ENCODE data around the gene CYB5RL.
"Not testable (repeated sequence)": the region's sequence is repeated elsewhere in the genome, so short reads cannot be mapped to it uniquely, and the experiment has no call there.

The CYB5RL gene

DNA sequence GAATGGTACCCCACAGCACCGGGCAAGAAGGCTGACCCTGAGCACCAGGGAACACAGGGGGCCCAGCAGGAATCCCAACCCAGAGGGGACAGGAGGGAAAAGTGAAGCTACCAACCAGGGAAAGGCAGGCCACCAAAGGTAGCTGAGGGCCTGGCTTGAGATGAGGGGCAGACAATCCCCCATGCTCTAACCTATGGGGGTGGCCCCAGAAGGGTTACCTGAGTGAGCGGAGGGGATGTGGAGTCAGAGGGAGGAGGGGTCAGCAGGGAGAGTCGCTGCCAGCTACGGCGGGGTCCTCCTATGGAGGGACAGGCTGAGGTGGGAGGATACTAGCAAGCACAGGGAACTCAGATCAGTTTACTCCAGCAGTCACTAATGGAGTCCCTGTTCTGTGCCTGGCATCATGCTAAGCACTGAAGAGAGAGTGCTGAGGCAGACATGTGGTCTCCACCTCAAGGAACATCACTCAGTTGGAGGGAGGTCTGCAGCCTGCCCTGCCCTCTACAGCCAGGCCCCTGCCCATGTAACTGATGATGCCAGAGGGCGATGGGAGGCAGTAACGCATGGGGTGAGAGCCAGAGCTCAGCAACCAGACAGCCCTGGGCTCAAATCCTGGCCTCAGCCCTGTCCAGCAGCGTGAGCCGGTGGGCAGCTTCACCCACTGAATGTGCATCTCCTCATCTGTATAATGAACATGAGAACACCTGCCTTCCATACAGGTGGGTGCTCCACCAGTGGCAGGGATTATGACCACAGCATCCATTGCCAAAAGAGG lies 21.3 kb downstream of the CYB5RL start:
- DNase-seq: no peak

DNA sequence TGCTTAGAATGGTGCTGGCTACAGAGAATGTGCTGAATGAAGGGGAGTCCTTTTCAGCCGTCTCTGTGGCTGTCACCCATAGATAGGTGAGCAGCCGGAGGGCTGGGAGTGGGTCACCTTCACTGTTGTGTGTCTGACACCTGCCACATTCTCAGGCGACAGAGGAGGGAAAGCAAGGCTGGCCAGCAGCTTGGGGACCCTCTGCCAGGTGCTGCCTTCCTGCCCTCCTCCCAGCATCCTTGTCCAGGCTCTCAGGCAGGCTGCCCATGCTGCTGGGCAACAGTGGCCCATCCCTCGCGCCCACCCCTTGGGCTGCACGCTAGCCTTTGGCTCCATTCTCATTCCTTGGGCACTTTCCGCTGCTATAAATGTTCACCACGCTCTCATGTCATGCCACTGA lies 22.1 kb downstream of the CYB5RL start:
- DNase-seq: no peak

DNA sequence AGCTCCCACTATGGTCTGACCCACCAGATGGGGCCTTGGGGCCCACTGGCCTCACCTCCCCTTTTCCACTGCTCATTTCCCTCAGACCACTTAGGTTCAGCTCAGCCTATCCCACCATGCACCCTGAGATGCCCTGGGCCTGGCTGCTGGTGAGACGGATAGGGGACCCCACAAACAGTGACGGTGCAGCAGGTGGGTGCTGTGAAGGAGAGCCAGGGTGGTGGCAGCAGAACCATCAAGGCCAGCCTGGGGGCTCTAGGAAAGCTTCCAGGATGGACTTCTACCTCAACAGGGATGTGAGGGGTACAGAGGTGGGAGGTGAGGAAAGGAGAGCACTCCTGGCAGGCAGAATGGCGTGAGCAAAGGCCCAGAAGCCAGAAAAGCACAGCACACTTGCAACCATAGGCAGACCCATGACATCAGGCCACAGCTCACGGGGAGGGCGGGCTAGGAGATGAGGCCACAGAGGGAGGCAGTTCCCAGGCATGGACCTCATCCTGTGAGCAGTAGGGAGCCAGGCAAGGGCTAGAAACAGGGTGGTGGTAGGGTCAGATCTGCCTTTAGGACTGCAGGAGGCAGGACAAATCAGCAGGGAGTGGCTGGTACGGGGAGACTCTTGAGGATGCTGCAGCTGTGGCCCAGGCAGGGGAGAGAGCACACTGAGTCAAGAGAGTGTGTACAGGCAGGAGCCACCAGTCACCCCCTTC lies 23.1 kb downstream of the CYB5RL start:
- DNase-seq: no peak

DNA sequence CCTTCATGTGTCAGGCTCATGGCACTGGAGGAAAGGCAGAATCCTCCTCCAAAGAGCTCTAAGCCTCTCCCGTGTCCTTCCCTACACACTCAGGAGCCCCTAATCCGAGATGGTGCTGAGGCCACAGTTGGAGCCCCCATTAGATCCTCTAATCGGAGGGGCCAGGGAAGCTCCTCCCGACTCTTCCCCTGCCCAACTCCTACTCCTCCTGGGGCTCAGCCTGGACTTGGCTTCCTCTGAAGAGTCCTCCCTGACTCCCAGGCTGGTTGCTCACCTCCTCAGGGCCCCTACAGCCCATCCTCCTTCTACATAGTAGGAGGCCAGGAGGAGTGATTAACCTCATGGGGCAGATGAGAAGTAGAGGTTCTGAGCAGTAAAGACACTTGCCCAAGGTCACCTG lies 25.7 kb downstream of the CYB5RL start:
- no peak for DNase-seq

DNA sequence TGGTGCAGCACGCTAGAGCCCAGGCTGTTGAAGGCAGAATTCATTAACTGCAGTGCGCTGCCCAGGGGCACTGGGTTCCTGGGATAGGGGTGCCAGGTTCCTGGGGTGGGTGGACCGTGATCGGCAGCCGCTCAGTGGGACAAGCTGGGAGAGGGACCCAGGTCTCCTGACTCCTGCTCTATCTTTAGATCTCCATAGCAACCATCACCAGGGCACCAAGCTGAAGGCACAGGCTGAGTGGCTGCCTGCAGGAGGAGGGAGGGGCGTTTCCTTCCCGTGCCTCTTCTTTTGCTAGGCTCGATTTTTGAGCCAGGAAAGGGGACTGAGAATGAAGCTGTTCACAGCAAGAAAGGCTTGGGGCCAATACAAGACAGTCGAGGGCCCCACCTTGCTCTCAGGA lies 26.1 kb downstream of the CYB5RL start:
- no peak for DNase-seq

DNA sequence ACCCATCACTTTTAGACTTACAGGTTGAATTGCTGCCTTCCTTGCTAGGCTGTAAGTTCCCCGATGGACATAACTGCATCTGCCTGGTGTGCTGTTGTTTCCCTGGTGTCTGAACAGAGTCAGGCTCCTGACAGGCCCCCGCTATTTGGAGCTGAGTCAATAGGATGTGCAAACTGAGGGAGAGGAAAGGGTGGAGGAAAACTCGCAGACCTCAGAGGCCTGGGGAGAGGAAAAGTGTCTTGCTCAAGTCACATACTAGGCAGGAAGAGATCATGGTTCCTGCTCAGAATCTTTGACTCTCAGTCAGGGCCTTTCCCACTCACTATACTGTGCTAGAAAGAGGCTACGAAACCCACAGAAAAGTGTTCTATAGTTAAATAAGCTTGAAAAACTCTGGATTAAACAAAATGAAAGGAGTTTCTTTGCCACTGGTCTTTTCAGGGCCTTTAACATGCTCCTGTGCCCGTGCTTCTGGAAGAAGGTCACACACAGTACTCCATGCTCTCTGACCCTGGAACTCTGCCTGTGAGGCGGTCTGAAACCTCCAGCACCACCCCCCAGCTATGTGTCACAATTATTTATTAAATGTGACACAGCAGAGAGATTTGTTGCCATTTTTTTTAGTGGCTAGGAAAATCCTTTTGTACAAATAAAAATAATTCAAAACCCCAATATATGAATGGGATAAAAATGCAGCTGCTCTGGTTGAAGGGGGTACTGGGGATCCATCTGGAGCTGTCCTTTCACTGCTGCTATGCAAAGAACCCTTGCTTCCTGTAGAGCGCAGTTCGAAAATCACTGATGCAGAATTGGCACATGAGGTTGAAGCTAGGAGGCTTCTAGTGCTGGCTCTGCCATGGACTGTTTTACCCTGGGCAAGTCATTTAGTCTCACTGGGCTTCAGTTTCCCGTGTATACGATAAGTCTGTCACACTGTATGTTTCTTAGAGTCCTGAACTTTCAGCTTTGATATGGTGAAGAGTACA lies 26.9 kb downstream of the CYB5RL start:
- no peak for DNase-seq

DNA sequence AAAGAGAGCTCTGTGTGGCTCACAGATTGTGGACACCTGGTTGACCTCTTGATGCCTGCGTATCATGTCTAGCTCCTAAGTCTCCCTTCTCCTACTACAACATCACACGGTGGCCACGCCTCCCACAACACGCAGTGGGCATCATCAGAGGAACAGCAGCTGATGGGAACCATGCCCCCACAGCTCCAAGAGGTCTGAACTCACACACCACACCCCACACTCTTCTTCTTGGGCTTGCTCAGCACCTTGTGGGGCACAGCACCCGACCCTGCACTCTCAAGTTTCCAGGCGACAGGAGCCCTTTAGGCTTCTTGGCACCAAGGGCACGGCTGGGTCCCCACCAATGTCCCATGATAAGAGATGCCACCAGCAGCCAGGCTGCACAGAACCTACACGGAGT lies 28.2 kb downstream of the CYB5RL start:
- DNase-seq: no peak

DNA sequence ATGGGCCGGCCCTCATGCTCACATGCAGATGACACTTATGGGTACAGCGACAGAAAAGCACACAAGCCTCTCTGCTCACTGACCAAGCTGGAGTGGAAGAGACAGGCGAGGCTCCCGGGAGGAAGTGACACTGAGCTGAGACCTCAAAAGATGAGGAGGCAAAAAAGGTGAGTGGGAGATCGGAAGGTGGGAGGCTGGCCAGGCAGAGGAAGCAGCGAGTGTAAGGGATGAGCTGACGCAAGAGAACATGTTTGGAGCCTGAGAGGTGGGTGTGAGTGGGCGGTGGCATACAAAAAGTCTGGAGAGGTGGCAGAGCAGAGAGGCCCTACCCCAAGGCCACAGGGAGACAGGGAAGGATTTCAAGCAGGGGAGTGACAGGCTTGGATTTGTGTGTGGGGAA lies 28.8 kb downstream of the CYB5RL start:
- DNase-seq: no peak

DNA sequence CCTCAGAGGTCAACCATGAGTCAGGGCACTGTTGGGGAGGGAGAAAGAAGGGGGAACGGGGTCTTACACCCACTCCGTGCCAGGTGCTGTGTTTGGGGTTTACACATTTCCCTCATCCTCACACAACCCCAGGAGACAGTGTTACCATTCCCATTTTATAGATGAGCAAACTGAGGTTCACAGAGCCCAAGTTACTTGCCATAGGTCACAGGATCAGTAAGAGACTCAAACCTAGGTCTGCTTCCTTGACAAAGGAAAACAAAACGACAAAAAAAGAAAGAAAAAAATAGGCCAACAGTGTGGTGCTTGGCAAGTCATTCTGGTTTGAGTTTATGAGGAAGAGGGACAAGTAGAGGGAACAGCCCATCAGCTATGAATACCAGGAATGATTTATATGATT lies 30.8 kb downstream of the CYB5RL start:
- DNase-seq: no peak

DNA sequence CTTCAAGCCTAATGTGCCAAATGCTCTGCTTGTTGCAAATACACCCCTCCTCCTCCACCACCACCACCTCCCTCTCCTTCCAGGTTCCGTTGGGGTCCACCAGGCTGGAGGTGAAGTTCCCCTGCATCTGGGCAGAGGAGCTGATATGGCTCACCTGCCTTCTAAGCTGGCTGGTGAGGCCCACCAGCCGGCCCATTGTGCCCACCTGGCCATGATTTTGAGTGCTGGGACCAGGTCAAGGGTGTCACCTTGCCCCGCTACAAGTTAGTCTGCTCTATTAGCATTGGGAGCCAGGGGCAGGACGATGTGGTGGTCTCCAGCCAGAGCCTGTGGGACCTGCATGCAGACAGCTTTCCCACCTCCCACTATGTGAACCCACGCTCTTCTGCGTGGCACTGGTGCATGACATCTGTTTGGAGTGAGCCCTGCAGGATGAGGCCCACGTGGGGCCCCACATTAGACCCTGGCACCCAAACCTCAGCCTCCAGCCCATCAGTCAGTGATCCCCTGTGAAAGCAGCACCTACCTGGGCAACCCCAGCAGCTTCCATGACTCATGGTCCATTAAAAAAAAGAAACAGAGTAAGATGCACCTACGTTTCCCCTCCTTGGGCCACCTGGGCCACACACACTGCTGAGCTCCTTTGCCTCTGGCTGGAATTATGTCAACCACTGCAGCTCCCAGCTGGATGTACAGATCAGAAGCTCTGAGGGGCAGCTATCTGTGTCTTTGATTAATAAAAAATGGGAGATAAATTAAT lies 31.4 kb downstream of the CYB5RL start:
- DNase-seq: no peak

DNA sequence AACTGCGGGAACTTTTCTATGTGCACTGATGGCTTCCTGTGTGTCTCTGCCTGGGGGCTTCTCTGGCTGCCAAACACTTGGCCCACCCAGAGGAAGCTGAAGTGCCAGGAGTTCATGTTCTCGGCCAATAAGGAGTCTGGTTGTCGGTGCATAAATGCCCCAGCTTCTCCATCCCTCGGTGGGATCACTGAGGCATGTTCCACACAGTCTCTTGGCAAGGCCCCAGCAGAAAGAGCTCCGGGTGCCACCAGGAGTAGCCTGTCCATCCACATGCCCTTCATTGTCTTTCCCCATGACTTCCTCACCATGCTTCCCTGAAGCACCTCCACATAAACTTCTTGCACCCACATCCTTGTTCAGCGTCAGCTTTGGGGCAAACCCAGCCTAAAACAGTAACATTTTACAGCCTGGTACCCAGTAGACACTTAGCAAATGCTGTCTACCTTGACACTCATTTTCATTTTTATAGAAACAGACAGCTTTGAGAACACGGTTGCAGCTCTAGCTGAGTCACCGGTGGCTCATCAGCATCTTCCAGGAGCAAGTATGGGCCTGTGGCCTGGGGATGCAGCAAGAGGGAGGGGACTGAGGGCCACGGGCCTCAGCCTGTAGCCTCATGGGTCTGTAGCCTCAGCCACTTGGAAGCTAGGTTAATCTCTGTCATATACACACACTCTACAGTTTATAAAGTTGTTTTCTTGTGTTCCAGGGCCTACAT lies 32.2 kb downstream of the CYB5RL start:
- DNase-seq: no peak

DNA sequence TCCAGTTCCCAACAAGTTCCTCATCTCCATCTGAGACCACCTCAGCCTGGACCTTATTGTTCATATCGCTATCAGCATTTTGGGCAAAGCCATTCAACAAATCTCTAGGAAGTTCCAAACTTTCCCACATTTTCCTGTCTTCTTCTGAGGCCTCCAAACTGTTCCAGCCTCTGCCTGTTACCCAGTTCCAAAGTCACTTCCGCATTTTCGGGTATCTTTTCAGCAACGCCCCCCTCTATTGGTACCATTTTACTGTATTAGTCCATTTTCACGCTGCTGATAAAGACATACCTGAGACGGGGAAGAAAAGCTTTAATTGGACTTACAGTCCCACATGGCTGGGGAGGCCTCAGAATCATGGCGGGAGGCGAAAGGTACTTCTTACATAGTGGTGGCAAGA lies 33.5 kb downstream of the CYB5RL start:
- DNase-seq: not testable (repeated sequence)

DNA sequence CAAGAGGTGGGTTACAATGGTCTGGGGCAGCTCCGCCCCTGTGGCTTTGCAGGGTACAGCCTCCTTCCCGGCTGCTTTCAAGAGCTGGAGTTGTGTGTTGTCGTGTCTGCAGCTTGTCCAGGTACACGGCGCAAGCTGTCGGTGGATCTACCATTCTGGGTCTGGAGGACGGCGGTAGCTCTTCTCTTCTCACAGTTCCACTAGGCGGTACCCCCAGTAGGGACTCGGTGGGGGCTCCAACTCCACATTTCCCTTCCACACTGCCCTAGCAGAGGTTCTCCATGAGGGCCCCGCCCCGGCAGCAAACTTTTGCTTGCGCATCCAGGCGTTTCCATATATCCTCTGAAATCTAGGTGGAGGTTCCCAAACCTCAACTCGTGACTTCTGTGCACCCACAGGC lies 34.7 kb downstream of the CYB5RL start:
- no peak for DNase-seq

DNA sequence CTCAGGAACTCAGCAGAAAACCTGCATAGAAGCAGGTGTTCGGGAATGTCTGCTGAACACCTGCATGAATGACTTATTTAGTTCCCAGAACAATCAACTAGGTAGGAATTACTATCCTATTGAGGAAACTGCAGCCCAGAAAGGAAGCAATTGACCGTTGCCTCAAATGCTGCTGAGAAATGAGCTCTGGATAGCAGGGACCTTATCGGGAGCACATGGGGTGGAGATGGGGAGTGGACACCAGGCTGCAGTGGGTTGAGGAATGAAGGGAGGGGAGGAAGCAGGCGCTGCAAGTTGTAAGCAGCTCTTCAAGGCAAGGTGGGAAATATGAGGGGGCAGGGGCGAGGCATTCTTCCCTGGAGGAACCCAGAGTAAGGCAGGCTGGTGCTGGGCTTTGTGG lies 36.3 kb downstream of the CYB5RL start:
- DNase-seq: no peak

DNA sequence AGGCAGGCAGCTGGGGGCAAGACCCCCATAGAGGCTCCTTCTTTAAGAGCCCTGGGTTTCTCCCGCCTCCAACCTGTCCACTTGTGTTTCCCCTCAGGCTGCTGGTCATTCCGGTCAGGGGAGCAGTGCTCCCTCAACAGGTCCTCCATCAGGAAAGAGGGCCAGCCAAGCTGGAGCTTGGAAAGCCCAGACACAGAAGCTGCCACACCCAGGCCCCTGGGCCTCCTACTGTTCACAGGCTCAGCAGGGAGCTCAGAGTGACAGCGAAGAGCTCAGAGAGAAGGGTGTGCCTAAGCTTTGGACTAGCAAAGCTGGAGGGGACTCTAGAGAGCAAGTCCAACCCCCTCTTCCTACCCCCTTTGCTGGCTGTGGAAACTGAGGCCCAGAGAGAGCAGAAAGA lies 36.8 kb downstream of the CYB5RL start:
- DNase-seq: no peak

DNA sequence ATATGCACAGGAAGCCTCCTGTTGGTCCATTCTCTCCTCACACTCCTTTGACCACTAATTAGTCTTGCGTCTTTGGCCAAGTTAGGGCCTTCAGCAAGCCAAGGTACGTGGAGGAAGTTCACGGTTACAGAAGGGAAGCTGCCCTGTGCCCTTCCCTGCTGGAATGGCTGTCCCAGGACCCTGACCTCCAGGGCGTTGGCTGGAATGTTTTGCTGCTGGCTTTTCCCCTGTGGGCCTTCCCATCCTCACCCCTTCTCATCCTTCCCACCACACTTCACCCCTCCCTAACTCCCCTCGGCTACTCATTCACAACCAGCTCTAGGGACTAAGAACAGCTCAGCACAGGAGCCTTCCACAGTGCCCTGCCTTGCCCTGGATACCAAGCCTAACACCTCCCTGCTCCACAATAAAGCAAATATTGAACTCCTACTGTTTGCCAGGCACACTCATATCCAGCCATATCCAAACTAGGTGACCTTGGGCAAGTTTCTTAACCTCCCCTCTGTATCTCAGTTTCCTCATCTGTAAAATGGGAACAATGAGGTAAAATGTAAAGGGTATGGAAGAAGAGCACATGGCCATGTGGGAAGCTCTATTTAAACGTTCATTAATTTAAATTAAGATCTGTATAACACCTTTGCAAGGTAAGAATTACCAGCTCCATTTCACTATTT lies 38.2 kb downstream of the CYB5RL start:
- no peak for DNase-seq

DNA sequence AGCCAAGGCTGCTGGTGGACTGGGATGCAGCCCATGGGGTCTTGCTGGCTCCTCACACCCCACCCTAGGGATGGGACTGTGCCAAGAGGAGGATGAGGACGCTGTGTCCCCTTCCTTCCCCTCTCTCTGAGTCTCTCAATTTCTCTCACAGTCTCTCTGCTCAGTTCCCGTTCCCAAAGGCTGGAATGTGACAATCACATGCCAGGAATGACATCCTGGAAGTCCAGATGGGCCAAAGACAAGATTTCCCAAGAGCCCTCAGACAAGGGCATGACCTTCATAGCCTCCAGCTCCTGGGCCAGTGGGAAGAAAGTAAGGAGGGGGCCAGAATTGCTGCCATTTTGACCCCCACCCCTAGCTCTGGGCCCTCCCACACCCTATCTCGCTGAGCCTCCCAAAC lies 39.5 kb downstream of the CYB5RL start:
- no peak for DNase-seq

DNA sequence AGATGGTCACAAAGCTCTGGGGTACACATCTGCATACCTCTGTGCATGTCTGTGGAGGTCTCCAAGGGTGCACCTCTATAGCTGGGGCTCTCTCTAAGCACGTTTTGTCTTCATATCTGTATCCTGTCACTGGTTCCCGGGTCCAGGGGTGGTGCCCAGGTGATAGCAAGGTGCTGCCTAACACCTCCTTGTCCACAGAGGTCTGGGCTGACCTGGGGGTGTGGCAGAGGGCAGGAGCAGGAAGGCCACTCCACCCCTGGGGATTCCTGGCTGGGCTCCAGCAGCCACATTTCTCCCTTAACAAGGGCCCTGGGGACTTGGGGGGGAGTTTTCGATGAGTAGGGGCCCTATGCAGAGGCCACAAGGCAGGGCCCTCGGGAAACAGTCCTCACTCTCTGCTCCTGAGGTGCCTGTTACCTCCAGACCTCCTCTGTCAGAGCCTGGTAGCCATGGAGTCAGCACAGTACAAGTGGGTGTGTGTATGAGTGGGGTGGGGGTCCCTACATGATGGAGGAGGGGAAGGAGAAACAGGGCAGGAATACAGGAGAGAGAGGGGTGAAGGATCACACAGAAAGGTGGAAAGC lies 40.0 kb downstream of the CYB5RL start:
- no peak for DNase-seq

DNA sequence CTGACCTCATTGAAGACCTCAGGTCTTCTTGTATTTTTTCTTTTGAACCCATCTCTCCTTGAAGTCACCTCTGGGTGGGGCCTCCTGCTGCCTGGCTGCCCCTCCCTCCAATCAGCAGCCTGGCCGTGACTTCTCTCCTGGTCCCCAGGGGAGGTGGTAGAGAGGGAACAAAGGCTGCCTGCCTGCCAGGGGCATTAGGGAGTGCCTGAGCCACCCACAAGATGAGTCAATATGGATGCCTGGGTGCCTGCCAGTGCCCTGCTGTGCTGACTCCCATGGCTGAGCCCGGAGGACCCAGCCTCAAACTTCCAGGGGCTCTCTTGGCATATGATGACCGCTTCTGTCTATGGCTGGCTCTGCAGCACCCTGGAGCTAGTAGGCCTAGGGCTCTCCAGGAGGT lies 41.8 kb downstream of the CYB5RL start:
- DNase-seq: no peak

DNA sequence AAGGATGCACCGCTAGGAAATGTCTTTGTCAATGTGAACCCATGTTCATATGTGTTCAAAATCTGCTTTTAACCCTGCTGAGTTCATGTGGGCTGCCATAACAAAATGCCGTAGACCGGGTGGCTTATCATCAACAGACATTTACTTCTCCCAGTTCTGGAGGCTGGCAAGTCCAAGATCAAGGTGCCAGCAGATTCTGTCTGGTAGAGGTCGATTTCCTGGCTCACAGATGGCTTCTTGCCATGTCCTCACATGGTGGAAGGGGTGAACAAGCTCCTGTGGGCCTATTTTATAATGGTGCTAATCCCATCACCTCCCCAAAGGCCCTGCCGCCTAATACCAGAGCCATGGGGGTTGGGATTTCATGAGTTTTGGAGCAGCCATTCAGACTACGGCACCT lies 42.4 kb downstream of the CYB5RL start:
- no peak for DNase-seq

DNA sequence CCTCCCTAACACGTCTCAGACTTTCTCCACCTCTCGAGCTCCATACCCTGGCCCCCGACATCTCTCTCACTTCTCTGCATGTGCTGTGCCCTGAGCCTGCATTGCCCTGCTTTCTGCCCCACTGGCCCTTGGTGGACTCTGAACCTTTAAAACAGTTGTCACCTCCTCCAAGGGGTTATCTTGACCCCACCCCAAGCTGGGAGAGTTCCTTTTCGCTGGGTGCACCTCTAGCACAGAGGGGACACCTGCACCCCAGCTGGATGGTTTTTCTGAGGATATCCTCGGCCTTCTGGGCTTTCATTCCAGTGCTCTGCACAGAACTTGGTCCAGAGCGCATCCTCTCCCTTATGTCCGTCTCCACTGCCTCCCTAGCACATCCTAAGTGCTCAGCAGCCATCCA lies 42.8 kb downstream of the CYB5RL start:
- no peak for DNase-seq
